ENCODE data around the gene HSPE1.
"Not testable (repeated sequence)": the region's sequence is repeated elsewhere in the genome, so short reads cannot be mapped to it uniquely, and the experiment has no call there.

The HSPE1 gene

DNA sequence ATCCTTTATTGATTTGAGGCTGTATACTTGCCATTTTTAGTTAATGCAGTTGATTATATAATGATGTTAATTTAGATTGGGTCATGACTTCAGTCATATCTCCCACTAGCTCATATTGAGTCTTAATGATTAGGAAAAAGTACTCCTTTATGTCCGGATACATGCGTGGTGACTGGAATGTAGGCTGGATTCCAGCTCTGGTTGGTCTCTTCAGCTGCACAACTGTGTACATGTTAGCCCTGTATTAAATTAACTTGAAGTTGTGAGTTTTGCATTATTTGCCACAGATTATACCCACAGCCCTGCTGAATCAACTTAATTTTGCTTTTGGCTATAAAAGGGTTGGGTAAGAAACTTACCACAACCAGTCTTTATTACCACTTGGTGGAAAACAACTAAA, 38.2 kb downstream of the HSPE1 start:
- DNase-seq (ENCODE audit: insufficient read length) (no peak), FAIRE-seq (no peak)
- no peak for TF ChIP-seq TAF1 (IDR thresholded peaks at IDR 0.05; ENCODE audit: borderline replicate concordance, low read depth, low read length)
- no peak for TF ChIP-seq POLR2A (IDR thresholded peaks at IDR 0.05; ENCODE audit: low read depth, low read length)
- TF ChIP-seq POLR2AphosphoS5 (IDR thresholded peaks at IDR 0.05; ENCODE audit: low read depth, low read length) = no peak

DNA sequence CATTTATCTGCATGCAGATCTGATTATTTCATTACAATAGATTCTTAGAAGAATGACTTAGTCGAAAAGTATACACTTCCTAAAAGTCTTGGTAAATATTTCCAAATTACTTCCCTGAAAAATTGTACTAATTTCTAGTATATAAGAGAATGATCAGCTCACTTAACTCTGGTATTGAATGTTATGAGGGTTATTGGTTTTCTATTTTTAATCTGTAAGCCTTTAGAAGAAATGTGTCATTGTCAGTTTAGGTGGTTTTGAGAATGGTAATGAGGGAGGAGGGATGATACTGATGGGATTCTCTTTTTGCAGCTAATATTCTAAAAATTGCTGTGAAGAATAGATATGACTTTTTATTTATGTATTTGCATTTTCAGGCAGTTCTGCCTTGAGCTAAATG, 39.6 kb downstream of the HSPE1 start:
- FAIRE-seq (no peak), DNase-seq (ENCODE audit: insufficient read length) (no peak)
- no peak for TF ChIP-seq TAF1 (IDR thresholded peaks at IDR 0.05; ENCODE audit: borderline replicate concordance, low read depth, low read length)
- no peak for TF ChIP-seq POLR2A (IDR thresholded peaks at IDR 0.05; ENCODE audit: low read depth, low read length)
- no peak for TF ChIP-seq POLR2AphosphoS5 (IDR thresholded peaks at IDR 0.05; ENCODE audit: low read depth, low read length)

DNA sequence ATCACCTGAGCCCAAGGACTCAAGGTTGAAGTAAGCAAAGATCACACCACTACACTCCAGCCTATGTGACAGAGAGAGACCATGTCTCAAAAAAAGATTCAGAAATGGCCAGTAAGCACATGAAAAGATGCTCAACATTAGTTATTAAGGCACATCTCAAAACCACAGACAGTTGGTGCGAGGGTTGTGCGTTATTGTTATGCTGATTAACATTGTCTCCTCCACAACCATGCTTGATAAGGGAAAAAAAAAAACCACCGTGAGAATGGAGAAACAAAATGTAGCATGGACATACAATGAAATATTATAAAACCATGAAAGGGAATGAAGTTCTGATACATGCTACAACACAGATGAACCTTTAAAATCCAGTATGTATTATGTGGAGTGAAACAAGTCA, 43.0 kb downstream of the HSPE1 start:
- FAIRE-seq (no peak), DNase-seq (ENCODE audit: insufficient read length) (no peak)
- TF ChIP-seq TAF1 (IDR thresholded peaks at IDR 0.05; ENCODE audit: borderline replicate concordance, low read depth, low read length) (no peak), POLR2A (IDR thresholded peaks at IDR 0.05; ENCODE audit: low read depth, low read length) (no peak), POLR2AphosphoS5 (IDR thresholded peaks at IDR 0.05; ENCODE audit: low read depth, low read length) (no peak)

DNA sequence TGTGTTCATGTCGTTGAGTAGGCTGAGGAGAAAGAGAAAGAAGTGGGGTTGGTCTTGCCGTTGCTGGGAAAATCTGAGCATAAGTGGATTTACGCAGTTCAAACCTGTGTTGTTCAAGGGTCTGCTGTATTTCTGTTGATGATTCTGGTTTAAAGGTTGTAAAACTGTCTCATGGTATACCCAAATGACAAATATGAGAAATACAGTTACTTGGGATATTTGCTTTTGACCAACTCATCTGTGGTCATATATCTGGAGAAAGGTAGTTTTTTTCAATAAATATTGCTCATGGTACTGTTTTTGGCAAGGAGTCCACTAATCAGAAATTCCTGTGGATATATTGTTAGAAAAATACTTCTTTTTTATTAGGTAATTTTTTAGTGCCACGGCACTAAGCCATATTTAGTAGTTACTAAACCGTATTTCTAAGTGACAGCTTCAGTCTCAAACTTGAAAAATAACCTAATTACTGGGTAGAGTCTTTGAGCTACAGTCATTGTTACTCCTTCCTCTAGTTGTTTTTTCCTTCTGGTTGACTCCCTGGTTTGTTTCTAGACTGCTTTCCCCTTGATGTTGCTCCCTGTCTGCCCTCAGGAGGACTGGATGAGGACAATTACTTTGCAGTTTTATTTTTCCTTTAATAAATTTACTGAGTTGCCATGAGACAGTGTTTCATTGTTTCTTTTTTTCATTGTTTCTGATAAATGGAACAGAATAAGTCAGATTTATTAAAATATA, 47.2 kb downstream of the HSPE1 start:
- DNase-seq (ENCODE audit: insufficient read length) (no peak), FAIRE-seq (no peak)
- no peak for TF ChIP-seq POLR2AphosphoS5 (IDR thresholded peaks at IDR 0.05; ENCODE audit: low read depth, low read length)
- TF ChIP-seq TAF1 (IDR thresholded peaks at IDR 0.05; ENCODE audit: borderline replicate concordance, low read depth, low read length) = no peak
- TF ChIP-seq POLR2A (IDR thresholded peaks at IDR 0.05; ENCODE audit: low read depth, low read length) = no peak

DNA sequence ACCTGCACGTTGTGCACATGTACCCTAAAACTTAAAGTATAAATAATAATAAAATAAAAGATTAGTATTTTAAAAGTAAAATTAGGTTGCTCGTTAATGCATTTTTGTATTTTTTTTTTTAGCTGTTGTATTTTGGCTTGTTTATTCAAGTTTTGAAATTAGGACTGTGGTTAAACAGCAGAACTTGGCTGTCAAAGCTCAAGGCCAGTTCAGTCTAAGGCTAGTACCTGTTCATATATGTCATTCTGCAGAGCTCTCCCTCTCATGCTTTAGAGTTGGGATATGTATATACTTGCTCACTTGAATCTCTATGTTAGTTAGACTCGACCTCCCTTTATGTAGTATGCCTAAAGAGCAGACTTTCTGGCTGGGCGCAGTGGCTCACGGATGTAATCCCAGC, 48.4 kb downstream of the HSPE1 start:
- FAIRE-seq (no peak), DNase-seq (ENCODE audit: insufficient read length) (no peak)
- TF ChIP-seq POLR2AphosphoS5 (IDR thresholded peaks at IDR 0.05; ENCODE audit: low read depth, low read length) (no peak), POLR2A (IDR thresholded peaks at IDR 0.05; ENCODE audit: low read depth, low read length) (no peak), TAF1 (IDR thresholded peaks at IDR 0.05; ENCODE audit: borderline replicate concordance, low read depth, low read length) (no peak)

DNA sequence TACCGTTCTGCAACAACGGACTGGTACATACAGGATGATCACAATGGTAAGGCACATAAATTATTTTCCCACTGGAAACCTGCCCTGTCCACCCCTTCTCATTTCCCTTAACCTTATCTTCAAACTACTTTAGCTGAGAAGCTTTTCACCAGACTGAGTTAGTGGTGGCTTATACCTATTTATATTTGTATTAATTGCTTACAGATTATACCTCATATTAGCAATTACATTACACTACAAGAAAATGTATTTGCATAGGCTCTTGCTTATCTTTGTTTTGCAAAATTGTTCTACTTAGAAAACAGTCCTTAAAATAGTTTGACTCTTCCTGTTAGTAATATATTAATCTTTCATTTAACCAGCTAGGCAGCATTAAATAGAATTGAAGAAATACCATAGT, 51.1 kb downstream of the HSPE1 start:
- not testable (repeated sequence) for DNase-seq (ENCODE audit: insufficient read length); FAIRE-seq
